T-helper 1 cell treated with Interleukin-12 subunit alpha and Interleukin-12 subunit beta and Interleukin-4 antibody, amounts not matched to agents 30 μg/mL and 1 μg/mL, for 36 hours (primary cell): Measurements from ENCODE around the gene BTN2A1.

ENCODE experiments used
- H3K27ac Mint-ChIP-seq: one replicate; pipeline ENCODE4 v1.8.0; 2021; ENCODE audit warnings: mild to moderate bottlenecking, mixed read lengths
- H3K27me3 Mint-ChIP-seq: one replicate; pipeline ENCODE4 v1.8.0; 2021; ENCODE audit warnings: low read depth, mixed read lengths
- H3K36me3 Mint-ChIP-seq: one replicate; pipeline ENCODE4 v1.8.0; 2021; ENCODE audit warnings: low read depth, mixed read lengths
- H3K4me1 Mint-ChIP-seq: one replicate; pipeline ENCODE4 v1.8.0; 2021; ENCODE audit warnings: low read depth, mixed read lengths
- H3K4me3 Mint-ChIP-seq: one replicate; pipeline ENCODE4 v1.8.0; 2021; ENCODE audit warnings: mild to moderate bottlenecking, moderate library complexity, mixed read lengths
- H3K9me3 Mint-ChIP-seq: one replicate; pipeline ENCODE4 v1.8.0; 2021; ENCODE audit warnings: mixed read lengths

Gene BTN2A1

DNA sequence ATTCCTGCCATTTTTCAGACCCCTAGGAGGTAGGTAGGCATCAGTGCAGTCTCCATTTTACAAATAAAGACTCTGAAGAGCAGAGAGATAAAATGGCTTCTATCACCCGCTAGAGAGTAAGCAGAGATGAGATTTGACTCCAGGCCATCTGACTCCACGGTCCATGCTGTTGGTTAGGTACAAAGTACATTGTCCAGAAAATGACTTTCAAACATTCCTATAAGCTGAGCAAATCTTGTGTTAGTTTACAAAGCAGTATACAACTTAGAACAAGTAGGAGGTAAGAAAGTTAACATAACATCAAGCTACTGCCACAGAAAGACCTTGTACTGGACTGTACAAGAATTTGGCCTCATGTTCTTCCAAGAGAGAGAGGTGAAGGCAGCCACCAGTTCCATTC lies 57.2 kb downstream of the BTN2A1 start:
- Mint-ChIP-seq H3K27ac (no peak overlapping the region), H3K4me1 (no peaks in the 10 kb centered on the region), H3K9me3 (no peaks in the 10 kb centered on the region)

DNA sequence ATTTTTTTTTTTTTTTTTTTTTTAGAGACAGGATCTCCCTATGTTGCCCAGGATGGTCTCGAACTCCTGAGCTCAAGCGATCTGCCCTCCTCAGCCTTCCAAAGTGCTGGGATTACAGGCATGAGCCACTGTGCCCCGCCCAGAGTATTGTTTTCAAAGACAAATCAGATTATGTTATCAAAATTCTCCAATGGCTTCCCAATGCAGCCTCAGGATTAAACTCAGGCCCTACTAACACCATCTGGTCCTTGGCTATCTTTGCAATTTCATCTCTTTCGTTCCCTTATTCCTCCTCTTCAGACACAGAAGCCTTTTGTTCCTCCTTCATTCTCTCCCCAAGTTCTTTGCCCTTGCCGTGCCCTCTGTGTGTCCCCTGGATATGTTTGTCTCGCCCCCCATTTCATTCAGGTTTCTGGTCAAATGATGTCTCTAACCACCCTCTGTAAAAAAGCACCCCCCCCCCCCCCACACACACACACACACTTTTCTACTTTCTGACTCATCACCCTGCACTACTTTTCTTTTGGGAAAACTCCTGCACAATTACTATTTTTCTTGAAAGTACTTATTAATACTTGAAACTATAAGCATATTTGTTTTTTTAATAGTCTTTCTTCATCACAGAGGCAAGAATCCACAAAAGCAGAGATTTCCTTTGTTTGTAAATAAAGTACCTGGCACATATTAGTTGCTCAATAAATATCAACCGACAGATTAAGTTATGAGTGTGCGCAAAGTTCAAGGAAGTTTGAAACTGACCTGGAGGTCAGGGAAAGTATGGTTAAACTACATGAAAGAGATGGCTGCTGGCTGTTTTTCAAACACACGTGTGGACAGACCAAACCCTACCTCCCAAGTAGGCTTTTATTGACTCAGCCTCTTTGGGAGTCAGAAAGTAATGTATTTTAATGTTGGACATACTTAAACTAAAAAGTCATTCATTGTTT lies 59.0 kb downstream of the BTN2A1 start:
- no peak overlapping the region for H3K4me3 Mint-ChIP-seq
- peaks cover 2% of the 10 kb centered on the region for H3K36me3 Mint-ChIP-seq
- no peak overlapping the region for H3K27ac Mint-ChIP-seq
- peaks cover 11% of the 10 kb centered on the region for H3K4me1 Mint-ChIP-seq
- H3K9me3 Mint-ChIP-seq = no peaks in the 10 kb centered on the region
- H3K27me3 Mint-ChIP-seq = peaks cover 14% of the 10 kb centered on the region

More for the DNA sequence above, 57.2 kb downstream of the BTN2A1 start:
- H3K4me3 Mint-ChIP-seq = no peak overlapping the region
- H3K27me3 Mint-ChIP-seq = peaks cover 12% of the 10 kb centered on the region
- H3K36me3 Mint-ChIP-seq = no peaks in the 10 kb centered on the region
